HCT116 (cell line): ENCODE data around the gene TMEM192.

ENCODE experiments used
- CTCF ChIP-seq, 3 experiments: fragments of 200-600 bp in 1 of 3; sonication (generic) in 1 of 3; IDR thresholded peaks in 2 of 3; conservative IDR thresholded peaks in 1 of 3; 2 replicates each; pipeline ENCODE4 v1.5.1; 2012 to 2017; ENCODE audit warnings: low read depth in 2 of 3, low read length in 2 of 3, antibody characterized with exemption in 1 of 3, borderline replicate concordance in 1 of 3, control low read depth in 1 of 3, mild to moderate bottlenecking in 1 of 3, mixed read lengths in 1 of 3, mixed run types in 1 of 3, moderate library complexity in 1 of 3; ENCODE audit not compliant: insufficient read depth in 1 of 3
- EZH2 ChIP-seq: fragments of 200-600 bp; sonication (generic); IDR thresholded peaks from 2 replicates; pipeline ENCODE4 v1.6.1; 2017; ENCODE audit warnings: antibody characterized with exemption, mixed run types
- POLR2A ChIP-seq: IDR thresholded peaks from 2 replicates; pipeline ENCODE4 v1.7.0; 2011; ENCODE audit warnings: borderline replicate concordance; ENCODE audit not compliant: insufficient read depth, insufficient read length; ENCODE audit errors: extremely low read depth
- SRF ChIP-seq: IDR thresholded peaks from 2 replicates; pipeline ENCODE4 v1.6.1; 2012; ENCODE audit warnings: low read depth
- TF ChIP-seq, protein P1 (sequence below): IDR thresholded peaks from 2 replicates; pipeline ENCODE4 v1.6.1; 2012; ENCODE audit warnings: low read depth

- no peak for TF ChIP-seq CTCF (IDR thresholded peaks at IDR 0.05 in 2 of 3, conservative IDR thresholded peaks at IDR 0.05 in 1 of 3; ENCODE audit: borderline replicate concordance in 1 of 3, insufficient read depth in 1 of 3, low read depth in 2 of 3, low read length in 2 of 3)
- TF ChIP-seq POLR2A = no peak
- TF ChIP-seq, protein P1, sequence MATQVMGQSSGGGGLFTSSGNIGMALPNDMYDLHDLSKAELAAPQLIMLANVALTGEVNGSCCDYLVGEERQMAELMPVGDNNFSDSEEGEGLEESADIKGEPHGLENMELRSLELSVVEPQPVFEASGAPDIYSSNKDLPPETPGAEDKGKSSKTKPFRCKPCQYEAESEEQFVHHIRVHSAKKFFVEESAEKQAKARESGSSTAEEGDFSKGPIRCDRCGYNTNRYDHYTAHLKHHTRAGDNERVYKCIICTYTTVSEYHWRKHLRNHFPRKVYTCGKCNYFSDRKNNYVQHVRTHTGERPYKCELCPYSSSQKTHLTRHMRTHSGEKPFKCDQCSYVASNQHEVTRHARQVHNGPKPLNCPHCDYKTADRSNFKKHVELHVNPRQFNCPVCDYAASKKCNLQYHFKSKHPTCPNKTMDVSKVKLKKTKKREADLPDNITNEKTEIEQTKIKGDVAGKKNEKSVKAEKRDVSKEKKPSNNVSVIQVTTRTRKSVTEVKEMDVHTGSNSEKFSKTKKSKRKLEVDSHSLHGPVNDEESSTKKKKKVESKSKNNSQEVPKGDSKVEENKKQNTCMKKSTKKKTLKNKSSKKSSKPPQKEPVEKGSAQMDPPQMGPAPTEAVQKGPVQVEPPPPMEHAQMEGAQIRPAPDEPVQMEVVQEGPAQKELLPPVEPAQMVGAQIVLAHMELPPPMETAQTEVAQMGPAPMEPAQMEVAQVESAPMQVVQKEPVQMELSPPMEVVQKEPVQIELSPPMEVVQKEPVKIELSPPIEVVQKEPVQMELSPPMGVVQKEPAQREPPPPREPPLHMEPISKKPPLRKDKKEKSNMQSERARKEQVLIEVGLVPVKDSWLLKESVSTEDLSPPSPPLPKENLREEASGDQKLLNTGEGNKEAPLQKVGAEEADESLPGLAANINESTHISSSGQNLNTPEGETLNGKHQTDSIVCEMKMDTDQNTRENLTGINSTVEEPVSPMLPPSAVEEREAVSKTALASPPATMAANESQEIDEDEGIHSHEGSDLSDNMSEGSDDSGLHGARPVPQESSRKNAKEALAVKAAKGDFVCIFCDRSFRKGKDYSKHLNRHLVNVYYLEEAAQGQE = no peak
- TF ChIP-seq EZH2 = no peak
- no peak for TF ChIP-seq SRF
These were observed 44.2 kb upstream of the TMEM192 start for GRCh38 chr4:165156906-165157305.
